ENCODE measurements around the gene HIBADH. TPM values are rescaled to one million over a fixed set of nuclear protein-coding genes. Genes with fewer than 3 reads are reported as not detected.

Gene HIBADH
- total RNA-seq, 1 experiment from 2014 or later = 49.8 TPM

DNA sequence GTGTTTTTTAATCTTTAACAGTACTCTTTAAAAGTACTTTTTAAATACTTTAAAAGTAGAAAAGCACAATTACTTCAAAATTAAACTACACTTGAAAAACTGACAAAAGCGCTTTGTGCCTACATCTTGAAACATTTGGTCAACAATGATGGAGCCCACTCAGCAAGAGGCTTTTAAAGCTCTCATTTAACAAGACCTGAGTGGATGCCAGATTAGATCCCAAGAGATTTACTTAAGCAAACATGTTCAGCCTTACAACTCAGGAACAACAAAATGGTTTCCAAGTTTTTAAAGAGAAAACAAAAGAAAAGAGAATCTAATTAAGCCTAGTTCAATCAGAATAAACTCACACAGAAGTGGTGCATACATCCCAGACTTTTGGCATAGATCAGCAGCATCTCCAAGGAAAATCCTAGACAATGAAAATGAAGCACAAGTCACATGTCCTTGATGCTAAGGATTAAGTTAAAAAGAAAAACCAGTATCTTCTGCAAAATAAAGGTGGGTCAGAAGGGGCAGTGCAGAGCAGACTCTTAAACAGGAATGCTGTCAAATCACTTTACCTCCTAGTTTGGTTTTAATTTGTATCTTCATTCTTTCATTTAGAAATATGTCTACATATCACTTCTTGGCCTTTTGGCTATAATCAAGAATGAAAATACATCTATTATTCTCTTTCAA lies 26.2 kb downstream of the HIBADH start:
- DNase-seq (ENCODE audit: low read depth) = no peak

DNA sequence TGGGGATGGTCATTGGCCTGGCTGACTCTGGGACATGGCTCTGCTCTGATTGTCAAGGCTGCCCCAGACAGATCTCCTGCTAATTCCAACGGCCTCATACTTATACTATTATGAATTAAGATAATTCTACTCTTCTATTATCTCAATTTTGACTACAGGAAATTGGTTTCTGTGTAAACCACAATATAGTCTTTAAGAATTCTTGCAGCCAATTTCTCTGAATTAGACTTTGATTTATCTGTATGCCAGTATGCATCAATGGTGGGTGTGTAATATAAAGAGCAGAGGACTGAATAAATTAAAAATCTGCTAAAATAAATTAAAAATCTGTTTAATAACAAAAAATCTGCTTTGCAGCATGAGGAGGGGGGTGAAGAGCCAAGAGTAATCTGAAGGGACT lies 27.0 kb downstream of the HIBADH start:
- no peak for DNase-seq (ENCODE audit: low read depth)

DNA sequence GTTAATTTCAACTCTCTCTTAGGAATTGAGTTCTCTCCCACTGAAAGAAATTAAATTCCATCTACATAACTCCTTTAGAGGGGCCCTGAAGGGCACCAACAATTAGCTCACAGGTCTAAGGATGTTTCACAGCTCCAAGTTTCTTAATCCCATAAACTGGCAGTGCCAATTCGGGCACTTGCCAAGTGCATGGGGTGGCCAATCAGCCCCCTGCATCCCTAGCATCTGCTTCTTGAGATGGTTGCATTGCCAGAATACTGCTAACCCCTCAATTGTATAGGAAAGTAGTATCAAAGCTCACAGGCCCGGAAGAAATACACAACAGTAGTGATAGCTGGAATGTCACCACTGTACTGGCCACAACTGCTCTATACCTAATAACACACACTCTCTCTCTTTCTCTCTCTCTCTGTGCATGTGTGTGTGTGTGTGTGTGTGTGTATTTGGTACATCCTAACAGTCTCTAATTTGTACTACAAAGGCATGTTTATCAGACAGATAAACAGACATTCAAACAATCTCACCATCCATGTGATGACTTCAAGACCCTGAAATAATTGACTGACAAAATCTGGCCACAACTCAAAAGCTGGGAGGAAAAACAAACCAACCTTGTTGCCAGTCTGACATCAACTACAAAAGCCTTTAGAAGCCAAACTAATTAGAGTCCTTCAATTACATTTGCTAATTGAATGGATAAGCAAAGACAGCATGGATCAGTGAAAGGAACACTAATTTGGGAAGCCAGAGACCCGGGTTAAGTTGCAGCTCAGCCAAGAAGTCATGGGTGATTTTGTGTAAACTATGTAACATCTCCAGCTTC lies 27.8 kb downstream of the HIBADH start:
- DNase-seq (ENCODE audit: low read depth) = no peak

DNA sequence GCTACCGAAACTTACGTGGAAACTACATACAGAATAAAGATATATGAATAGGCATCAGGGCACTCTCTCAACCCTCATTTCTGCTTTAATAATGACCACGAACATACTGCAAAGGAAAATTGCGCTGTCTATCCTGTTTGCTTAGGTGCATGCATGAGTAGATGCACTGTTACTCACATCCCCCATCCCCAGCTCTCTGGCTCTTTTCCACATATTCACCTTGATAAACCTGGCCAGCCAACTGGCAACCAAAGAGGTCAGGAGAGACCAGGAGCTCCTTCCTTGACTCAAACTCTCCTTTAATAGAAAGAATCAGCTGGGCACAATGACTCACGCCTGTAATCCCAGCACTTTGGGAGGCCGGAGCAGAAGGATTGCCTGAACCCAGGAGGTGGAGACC lies 29.6 kb downstream of the HIBADH start:
- DNase-seq (ENCODE audit: low read depth) = no peak

DNA sequence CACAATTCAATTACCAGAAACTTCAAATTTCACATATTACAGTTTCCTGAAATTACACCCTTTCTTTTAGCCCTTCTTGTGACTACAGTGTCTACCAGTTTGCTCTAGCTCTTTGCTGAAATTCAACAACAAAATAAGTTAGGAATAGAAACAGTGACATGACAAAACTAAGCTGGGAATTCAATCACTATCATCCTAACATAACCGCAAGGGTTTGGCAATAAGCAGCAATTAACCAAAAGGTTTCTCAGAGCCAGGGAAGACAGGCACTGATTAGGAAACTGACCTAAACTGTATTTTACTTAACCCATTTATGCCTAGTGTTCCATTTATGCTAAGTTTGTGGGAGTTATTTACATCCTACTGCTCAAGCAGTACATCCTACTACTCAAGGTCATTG lies 31.3 kb downstream of the HIBADH start:
- no peak for DNase-seq (ENCODE audit: low read depth)

DNA sequence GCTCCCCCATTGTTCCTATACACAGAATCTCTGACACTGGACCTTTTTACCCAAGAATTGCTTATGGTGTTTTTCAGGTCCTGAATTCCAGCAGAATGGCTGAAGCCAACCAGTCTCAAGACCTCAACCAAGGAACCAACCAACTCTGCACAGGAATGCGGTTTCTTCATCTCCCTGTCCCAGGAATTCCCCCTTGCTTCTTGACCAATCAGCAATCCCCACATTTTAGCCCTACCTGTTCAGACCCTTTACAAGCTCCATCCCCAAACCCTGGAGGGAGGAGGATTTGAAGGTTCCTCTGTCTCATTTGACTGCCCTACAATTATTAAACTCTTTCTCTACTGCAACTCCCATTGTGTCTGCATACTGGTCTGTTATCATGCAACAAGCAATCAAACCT lies 35.5 kb downstream of the HIBADH start:
- no peak for DNase-seq (ENCODE audit: low read depth)

DNA sequence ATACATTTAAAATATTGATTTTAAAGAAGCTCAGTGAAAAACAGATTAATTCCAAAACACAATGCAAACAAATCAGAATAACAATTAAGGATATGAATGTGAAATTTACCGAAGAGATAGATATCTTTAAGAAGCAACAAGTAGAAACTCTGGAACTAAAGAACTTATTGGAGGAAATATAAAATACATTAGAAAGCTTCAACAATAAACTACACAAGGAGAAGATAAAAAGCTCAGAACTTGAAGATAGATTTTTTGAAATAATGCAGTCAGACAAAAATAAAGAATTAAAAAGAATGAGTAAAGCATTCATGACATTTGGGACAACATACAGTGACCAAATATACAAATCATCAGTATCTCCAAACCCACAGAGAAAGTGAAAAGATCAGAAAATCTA lies 43.2 kb downstream of the HIBADH start:
- no peak for DNase-seq (ENCODE audit: low read depth)

DNA sequence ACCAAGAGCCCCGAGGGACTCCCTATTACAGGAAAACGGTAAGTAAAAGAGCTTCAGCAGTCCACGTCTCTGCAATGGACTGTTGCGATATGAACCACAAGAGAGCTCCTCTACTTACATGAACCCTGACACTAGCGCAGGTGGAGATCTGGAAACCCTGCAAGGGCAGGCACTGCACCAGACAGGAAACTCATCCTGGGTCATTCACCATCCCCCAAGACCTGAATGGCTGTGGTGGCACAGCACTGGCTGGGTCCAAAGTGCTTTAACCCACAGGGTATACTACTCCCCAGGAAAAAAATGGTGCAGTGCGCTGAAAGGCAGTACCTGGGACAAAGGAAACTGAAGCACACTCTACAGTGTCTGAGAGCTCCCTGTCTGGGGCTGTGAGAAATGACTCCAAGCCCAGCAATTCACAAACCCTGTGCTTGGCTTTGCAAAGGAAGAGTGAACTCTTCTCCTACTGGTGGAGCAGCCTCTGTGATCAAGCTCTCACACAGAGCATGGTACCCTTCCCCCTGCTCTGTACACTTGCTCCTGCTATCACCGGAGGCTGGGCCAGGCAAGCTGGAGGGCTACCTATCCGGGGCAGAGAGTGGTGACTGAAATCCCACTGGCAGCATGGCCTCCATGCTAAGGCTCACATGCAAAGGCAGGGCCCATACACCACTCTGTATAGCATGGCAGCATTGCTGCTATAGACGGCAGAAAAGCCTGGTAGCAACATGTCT lies 44.9 kb downstream of the HIBADH start:
- no peak for DNase-seq (ENCODE audit: low read depth)

DNA sequence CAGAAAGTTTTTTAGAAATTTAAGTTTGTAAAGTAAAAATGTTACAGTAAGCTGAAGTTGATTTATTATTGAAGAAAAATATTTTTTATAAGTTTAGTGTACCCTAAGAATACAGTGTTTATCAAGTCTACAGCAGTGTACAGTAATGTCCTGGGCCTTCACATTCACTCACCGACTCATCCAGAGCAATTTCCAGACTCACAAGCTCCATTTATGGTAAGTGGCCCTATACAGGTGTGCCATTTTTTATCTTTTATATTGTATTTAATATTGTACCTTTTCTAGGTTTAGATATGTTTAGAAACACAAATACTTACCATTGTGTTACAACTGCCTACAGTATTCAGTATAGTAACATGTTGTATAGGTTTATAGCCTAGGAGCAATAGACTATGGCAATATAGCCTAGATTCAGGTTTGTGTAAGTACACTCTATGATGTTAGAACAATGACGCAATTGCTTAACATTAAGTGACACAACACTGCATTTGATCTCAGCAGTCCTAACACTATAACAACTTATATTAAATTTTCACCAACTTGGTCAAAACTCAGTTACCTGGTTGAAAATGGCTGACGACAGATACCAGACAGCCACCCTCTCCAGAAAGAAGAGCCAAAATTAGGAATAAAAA lies 45.7 kb downstream of the HIBADH start:
- no peak for DNase-seq (ENCODE audit: low read depth)

DNA sequence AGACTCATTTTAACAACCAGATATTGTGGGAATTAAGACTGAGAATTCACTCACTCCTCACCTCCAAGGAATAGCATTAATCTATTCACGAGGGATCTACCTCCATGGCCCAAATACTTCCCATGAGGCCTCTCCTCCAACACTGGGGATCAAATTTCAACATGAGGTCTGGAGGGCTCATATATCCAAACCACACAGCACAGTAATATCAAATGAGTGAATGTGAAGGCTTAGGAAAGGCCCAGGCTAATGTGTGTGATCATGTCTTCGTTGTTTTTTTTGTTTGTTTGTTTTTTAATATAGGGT lies 46.5 kb downstream of the HIBADH start:
- DNase-seq (ENCODE audit: low read depth) = no peak

DNA sequence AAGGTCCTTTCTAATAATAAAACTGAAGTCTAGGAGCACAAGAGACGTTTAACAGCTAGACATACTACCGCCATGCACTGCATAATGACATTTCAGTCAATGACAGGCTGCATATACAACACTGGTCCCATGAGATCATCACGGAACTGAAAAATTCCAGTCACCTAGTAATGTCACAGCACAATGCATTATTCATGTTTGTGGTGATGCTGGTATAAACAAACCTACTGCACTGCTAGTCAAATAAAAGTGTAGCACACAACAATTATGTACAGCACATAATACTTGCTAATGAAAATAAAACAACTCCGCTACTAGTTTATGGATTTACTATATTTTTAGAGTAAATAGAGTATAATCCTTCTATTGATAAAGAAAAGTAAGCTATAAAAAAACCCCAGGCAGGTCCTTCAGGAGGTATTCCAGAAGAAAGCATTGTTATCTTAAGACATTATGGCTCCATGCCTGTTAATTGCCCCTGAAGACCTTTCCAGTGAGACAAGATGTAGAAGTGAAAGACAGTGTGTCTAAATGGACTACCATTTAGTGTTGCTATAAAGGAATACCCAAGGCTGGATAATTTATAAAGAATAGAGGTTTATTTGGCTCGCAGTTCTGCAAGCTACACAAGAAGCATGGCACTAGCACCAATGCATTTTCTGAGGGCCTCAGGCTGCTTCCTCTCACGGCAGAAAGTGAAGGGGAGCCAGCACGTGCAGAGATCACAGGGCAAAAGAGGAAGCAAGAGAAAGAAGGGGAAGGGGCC lies 47.1 kb downstream of the HIBADH start:
- DNase-seq (ENCODE audit: low read depth) = no peak

DNA sequence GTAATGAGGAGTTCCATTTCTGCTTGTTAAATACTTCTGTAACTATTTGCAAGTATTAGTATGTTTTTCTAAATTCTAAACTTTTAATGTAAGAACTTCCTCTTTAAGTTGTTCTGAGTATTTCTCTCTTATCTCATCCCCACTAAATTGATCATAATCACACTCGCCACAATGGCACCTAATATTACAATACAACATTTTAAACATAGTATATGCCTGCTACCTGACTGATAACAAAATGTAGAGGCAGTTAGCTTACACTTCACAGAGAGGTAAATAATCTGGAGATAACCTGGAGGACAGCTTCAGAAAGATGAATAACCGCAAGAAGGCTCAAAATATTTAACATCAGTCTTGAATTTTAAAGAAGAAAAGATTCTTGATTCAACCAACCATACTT lies 48.6 kb downstream of the HIBADH start:
- no peak for DNase-seq (ENCODE audit: low read depth)

DNA sequence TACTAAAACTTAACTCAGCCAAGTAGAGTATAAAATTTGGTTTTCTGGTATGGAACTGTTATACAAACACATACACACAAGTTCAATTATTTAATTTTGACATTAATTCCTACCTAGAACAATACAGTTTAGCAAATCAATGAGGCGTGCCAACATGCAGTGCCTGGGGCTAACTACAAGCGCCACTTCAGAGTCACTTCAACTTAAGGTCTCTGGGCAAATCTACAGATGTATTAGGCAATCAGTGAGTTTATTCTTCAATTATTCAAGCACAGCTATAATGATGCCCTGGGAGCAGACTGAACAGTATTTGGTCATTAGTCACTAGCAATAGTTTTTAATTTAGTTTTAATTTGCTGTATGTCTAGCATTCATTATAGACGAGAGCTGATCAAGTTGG lies 51.6 kb downstream of the HIBADH start:
- no peak for DNase-seq (ENCODE audit: low read depth)

DNA sequence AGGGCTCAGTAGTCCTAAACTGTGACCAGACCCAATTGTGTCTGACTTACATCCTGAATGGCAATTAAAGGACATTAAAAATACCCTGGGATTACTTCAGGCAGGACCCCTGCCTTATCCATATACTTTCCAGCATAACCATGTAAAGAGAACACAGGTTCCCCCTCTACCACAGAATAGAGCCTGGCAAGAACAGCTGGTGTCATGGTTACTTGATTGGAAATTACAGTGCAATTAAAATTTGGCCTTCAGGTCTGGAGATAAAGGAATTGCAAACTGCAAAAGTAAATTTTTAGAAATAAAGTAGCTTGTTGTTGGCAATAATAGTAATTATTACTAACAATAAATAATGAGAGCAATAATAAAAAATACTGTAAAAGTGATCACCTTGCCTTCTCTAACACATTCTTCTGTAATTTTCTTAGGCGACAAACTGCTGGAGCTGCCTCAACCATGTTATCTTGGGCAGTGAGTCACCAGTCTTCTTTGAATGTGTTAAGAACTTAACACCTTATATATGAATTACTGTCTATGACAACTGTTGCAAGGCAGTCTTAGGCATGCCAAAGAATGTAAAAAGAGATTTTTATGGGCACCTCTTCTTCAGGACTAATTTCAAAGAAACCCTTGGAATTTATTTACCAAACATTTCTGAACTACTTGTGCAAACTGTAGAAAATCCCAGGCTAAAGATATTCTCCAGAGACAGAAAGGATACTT lies 53.7 kb downstream of the HIBADH start:
- peak; percentile 47 for DNase-seq (ENCODE audit: low read depth)

DNA sequence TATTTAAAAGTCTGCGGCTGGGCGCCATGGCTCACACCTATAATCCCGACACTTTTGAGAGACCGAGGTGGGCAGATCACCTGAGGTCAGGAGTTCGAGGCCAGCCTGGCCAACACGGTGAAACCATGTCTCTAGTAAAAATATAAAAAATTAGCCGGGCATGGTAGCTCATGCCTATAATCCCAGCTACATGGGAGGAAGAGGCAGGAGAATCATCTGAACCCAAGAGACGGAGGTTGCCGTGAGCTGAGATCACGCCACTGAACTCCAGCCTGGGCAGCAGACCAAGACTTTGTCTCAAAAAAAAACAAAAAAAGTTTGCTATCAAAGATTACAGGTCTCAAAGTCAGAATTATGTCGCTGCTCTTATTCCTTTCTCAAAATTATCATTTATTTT lies 55.5 kb downstream of the HIBADH start:
- no peak for DNase-seq (ENCODE audit: low read depth)

DNA sequence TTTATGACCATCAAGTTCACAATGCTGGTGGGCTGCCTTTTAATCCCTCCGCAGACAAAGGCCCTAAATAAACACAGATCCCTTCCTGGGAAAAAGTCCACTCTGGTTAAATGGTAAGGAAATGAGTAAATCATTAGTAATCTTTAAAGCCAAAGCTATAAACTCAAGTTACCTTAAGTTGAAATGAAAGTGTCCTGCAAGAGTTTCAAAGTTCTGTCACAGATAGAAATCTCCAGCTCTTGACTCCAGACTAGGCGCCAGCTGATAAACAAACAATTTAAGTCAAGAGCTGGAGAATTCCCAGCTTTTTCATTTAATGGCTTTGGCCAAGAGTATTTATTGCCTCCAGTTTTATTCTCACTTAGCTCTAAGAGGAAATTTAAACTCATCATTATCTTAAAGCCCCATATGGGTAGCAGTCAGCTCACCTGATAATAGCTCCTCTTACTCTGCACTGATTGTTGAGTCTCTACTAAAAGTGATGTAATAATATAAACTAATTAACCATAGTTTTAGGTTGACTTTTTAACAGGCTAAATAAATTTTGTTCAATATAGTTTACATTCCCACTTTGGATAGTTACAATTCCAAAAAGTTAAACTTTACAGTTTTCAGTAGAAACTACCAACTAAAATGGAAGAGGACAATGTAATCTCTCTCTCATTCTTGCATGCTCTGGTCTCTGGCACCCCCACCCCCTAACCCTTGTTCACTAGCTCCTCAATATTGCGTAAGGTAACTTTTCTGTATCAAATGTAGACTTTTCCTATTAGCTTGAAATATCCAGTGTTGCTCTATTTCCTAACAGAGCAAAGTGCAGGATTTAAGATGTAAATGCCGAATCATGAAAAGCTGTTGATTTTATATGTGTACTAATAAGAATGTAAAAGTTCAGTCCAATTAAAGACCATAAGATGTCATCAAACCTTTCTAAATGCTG lies 56.1 kb downstream of the HIBADH start:
- DNase-seq (ENCODE audit: low read depth) = peak; percentile 85

DNA sequence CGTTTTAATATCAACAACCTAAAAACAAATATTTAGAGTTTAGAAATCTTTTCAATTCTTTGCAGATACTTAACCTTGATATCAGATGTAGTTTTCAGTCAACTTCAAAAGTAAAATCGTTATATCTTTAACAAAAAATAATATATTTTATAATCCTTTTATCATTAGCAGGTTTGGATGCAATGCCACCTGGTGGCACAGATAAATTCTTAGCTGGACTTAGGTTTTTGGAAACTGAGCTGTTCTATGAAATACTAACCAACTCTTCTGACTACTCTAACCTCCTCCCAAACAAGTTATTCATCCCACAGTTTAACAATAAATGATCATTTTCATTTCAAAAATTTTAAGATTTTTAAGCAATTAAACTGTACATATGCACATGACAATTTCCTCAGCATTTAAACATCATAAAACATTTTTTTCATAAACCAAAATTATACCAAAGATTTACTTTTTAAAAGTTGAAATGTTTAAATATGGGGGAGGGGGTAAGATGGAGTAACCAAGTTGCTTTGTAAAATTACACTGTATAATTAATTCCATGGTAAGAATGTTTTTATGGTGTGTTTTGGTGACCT lies 56.9 kb downstream of the HIBADH start:
- peak; percentile 55 for DNase-seq (ENCODE audit: low read depth)

DNA sequence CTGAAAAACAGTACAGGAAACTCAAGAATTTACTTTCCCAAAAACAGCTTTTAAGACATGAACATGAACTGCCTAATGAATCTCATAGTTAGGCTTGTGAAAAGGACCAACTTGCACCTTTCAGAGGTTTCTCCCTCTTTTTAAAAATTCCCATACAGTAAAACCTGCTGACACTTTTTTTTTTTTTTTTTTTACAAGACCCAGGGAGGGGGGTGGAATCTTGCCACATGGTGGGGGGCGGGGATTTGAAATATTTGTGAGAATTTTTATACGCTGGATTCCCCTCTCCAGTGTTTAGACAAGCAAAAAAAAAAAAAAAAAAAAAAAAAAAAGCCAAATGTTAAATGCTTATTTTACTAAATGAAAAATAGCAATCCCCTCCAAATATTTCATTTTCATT lies 57.4 kb downstream of the HIBADH start:
- no peak for DNase-seq (ENCODE audit: low read depth)

DNA sequence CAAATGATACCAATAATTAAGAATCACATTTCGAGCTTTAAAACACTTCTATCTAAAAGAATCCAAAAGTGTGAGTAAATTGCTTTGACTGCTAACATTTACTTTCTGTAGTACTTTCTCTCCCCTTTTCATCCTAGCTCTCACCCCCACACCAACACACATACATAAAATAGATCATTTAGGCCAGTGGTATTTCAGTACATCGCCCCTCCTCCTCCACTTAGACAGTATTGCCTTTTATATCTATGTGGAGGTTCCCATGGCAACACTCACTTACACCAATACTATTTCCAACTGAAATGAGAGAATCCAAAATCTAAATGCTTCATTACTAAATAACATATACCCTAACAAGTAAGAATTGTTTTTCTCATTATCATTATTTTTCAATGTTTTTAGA lies 58.9 kb downstream of the HIBADH start:
- no peak for DNase-seq (ENCODE audit: low read depth)

DNA sequence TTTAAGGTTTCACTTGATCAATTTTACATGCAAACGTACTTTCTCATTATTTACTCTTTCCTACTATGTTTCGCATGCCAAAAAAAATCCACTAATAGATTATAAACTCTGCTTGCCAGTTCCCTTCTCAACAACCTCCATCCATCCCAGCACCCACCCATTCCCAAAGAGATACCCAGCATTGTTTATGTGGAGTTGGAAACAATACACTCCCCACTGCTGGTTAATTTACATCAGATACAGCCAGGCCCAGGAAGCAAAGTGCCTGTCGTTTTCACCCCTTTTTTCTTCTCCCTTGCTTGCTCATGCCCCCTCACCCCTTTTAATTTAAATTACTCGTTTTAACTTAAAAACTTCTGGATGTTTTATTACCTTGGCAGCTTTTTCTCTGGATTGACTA lies 59.9 kb downstream of the HIBADH start:
- DNase-seq (ENCODE audit: low read depth) = no peak
